ENCODE results near the gene HOXB6.

Gene HOXB6

GRCh38 chr17:48571024-48571818 is 33.6 kb downstream of the HOXB6 start:
- H3K9ac ChIP-seq (ENCODE audit: low read length): peak overlapping the region; percentile 2

GRCh38 chr17:48570325-48571023 is 34.3 kb downstream of the HOXB6 start:
- Histone ChIP-seq H3K27me3 (ENCODE audit: control insufficient read depth, insufficient read depth, low read length) (no peaks in the 10 kb centered on the region), H3K36me3 (ENCODE audit: control insufficient read depth, insufficient read depth, low read length) (no peaks in the 10 kb centered on the region), H3K4me1 (ENCODE audit: control insufficient read depth, insufficient read depth, low read length) (peaks cover 80% of the 10 kb centered on the region), H3K9ac (ENCODE audit: low read length) (no peak overlapping the region), H3K27ac (ENCODE audit: low read depth, low read length) (peak overlapping the region; percentile 94), H3K4me3 (ENCODE audit: low read length) (peak overlapping the region; percentile 49)

More at GRCh38 chr17:48571024-48571818, 33.6 kb downstream of the HOXB6 start:
- H3K27ac ChIP-seq (ENCODE audit: low read depth, low read length): peak overlapping the region; percentile 94
- H3K36me3 ChIP-seq (ENCODE audit: control insufficient read depth, insufficient read depth, low read length): no peaks in the 10 kb centered on the region
- peaks cover 73% of the 10 kb centered on the region for H3K4me1 ChIP-seq (ENCODE audit: control insufficient read depth, insufficient read depth, low read length)
- peak overlapping the region; percentile 49 for H3K4me3 ChIP-seq (ENCODE audit: low read length)
- no peaks in the 10 kb centered on the region for H3K27me3 ChIP-seq (ENCODE audit: control insufficient read depth, insufficient read depth, low read length)

- Histone ChIP-seq H3K9ac (ENCODE audit: low read length) (no peak overlapping the region), H3K27me3 (ENCODE audit: control insufficient read depth, insufficient read depth, low read length) (no peaks in the 10 kb centered on the region), H3K4me3 (ENCODE audit: low read length) (peak overlapping the region; percentile 49), H3K27ac (ENCODE audit: low read depth, low read length) (peak overlapping the region; percentile 94), H3K4me1 (ENCODE audit: control insufficient read depth, insufficient read depth, low read length) (peaks cover 80% of the 10 kb centered on the region), H3K36me3 (ENCODE audit: control insufficient read depth, insufficient read depth, low read length) (no peaks in the 10 kb centered on the region)
Measured at GRCh38 chr17:48569674-48570324, 35.0 kb downstream of the HOXB6 start.

DNA sequence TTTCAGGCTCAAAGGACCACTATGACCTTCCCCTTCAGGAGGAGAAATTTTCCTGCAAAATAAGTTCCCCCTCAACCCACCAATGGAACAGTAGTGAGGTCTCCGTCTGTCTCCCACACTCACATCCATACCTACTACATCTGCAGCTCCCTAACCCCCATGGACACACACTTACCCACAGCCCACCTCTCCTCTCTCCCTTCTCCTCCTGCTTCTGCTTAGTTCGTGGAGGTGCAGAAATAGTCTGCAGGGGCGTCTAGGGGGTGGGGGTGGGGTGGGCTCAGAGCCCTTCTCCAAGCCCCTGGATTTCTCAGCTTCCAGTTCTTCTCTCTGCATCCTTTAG is 35.6 kb downstream of the HOXB6 start:
- peaks cover 76% of the 10 kb centered on the region for H3K4me1 ChIP-seq (ENCODE audit: control insufficient read depth, insufficient read depth, low read length)
- H3K9ac ChIP-seq (ENCODE audit: low read length): no peak overlapping the region
- peak overlapping the region; percentile 94 for H3K27ac ChIP-seq (ENCODE audit: low read depth, low read length)
- H3K36me3 ChIP-seq (ENCODE audit: control insufficient read depth, insufficient read depth, low read length): no peaks in the 10 kb centered on the region
- peak overlapping the region; percentile 50 for H3K4me3 ChIP-seq (ENCODE audit: low read length)
- no peaks in the 10 kb centered on the region for H3K27me3 ChIP-seq (ENCODE audit: control insufficient read depth, insufficient read depth, low read length)

DNA sequence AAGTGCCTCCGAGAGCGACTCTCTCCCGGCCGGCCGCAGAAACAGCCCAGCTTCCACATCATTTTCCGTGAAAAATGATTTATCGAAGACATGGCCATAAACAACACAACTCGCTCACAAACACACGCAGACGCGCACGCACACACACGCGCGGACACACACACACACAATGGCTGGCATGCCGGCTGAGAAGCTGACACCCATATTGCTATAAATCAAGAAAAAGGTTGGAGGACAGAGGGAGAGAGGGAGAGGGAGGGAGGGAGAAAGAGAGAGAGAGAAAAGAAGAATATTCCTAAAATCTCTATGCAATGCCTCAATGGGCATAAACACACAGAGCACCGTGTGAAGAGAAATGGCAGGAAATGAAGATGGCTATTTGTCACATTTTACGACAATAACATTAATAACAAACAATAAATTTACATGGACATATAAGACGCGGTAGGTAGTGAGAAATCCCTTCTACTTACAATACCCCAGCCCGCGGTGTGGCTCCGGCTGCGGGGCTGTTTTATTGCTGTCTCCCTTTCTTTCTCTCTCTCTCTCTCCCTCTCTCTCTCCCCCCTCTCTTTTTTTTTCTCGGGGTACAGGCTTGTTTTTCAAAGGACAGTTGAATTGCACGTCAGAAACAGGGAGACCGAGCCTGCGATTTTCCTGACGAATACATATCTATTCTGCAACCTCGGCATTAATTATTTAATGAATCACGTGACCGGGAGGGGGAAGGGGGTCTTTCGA is 36.1 kb downstream of the HOXB6 start:
- Histone ChIP-seq H3K27ac (ENCODE audit: low read depth, low read length) (peak overlapping the region; percentile 70), H3K4me3 (ENCODE audit: low read length) (peak overlapping the region; percentile 50), H3K27me3 (ENCODE audit: control insufficient read depth, insufficient read depth, low read length) (no peaks in the 10 kb centered on the region)

DNA sequence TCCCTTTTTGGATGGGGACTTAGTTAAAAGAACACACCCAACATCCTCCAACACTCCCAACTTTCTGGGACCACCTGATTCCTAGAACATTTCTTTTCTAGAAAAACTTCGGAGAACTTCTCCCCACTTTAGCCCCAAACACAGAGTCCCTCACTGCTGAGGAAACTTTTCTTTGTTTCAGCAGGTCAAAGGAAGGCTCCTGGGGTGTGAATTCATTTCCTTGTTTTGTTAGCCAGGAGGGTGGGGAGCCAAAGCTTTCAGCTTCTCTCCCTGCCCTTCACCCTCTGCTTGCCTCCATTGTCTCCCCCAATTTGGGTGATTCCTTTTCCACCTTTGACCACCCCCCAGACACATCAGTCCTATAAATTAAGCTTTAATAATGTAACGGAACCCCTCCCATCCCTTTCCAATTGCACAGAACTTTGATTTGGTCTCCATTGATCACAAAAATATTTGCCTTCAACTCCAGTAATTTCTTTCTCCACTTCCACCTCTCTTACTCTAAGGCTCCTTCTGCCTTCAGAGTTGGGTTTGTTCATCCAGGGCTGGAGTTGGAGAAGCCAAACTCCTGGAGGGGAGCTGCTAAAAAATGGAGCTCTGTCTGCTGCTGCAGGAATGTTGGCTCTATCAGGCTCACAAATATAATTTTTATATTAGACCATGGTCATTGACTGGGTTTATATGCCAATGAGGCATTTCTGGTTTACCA is 37.0 kb downstream of the HOXB6 start:
- H3K9ac ChIP-seq (ENCODE audit: low read length): no peak overlapping the region
- H3K27me3 ChIP-seq (ENCODE audit: control insufficient read depth, insufficient read depth, low read length): no peaks in the 10 kb centered on the region
- H3K36me3 ChIP-seq (ENCODE audit: control insufficient read depth, insufficient read depth, low read length): no peaks in the 10 kb centered on the region
- peak overlapping the region; percentile 70 for H3K27ac ChIP-seq (ENCODE audit: low read depth, low read length)
- peaks cover 73% of the 10 kb centered on the region for H3K4me1 ChIP-seq (ENCODE audit: control insufficient read depth, insufficient read depth, low read length)
- peak overlapping the region; percentile 50 for H3K4me3 ChIP-seq (ENCODE audit: low read length)

More for the DNA sequence above, 36.1 kb downstream of the HOXB6 start:
- peaks cover 72% of the 10 kb centered on the region for H3K4me1 ChIP-seq (ENCODE audit: control insufficient read depth, insufficient read depth, low read length)
- no peak overlapping the region for H3K9ac ChIP-seq (ENCODE audit: low read length)
- H3K36me3 ChIP-seq (ENCODE audit: control insufficient read depth, insufficient read depth, low read length): no peaks in the 10 kb centered on the region

DNA sequence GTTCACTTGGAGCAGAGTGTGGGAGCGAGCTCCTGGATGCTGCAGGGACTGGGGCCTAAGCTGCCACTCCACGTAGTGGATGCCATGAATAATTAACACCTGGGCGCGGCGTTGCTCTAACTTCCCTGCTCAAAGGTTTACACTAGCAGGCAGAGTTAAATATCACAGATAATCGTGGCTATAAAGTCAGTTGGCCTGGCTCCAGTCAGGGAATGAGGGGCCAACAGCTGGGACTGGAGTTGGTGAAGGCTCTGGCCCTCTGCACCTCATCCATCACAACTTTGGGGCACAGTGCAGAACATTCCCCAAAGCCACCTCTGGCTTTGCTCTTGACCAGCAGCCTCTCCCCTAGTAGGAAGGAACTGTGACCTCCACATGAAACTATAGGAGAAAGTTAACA is 37.6 kb downstream of the HOXB6 start:
- H3K4me3 ChIP-seq (ENCODE audit: low read length): peak overlapping the region; percentile 25
- H3K27me3 ChIP-seq (ENCODE audit: control insufficient read depth, insufficient read depth, low read length): no peaks in the 10 kb centered on the region
- H3K36me3 ChIP-seq (ENCODE audit: control insufficient read depth, insufficient read depth, low read length): no peaks in the 10 kb centered on the region
- no peak overlapping the region for H3K9ac ChIP-seq (ENCODE audit: low read length)
- peak overlapping the region; percentile 70 for H3K27ac ChIP-seq (ENCODE audit: low read depth, low read length)
- peaks cover 73% of the 10 kb centered on the region for H3K4me1 ChIP-seq (ENCODE audit: control insufficient read depth, insufficient read depth, low read length)

DNA sequence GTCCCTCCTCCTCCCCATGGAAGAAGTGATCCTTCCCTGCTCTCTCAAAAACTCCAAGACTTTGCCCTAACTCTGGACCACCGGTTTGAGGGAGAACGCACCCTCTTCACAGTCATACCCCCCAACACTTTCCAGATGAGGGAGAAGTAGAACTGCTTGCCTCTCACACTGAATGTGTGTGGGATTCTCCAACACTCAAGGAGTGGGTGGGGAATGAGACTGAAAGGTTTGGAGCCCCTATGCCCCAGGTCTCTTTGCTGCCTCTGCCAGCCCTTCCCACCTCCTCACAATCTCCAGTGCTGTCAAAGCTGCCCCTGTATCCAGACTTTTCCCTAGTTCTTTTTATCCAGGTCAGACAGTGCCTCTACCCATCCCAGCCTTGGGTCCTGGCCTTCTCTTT is 38.1 kb downstream of the HOXB6 start:
- Histone ChIP-seq H3K27ac (ENCODE audit: low read depth, low read length) (peak overlapping the region; percentile 70), H3K4me1 (ENCODE audit: control insufficient read depth, insufficient read depth, low read length) (peaks cover 71% of the 10 kb centered on the region), H3K27me3 (ENCODE audit: control insufficient read depth, insufficient read depth, low read length) (no peaks in the 10 kb centered on the region)

GRCh38 chr17:48565925-48566710 is 38.7 kb downstream of the HOXB6 start:
- no peaks in the 10 kb centered on the region for H3K36me3 ChIP-seq (ENCODE audit: control insufficient read depth, insufficient read depth, low read length)
- H3K27me3 ChIP-seq (ENCODE audit: control insufficient read depth, insufficient read depth, low read length): no peaks in the 10 kb centered on the region
- no peak overlapping the region for H3K9ac ChIP-seq (ENCODE audit: low read length)
- H3K4me3 ChIP-seq (ENCODE audit: low read length): no peak overlapping the region
- H3K27ac ChIP-seq (ENCODE audit: low read depth, low read length): peak overlapping the region; percentile 44
- H3K4me1 ChIP-seq (ENCODE audit: control insufficient read depth, insufficient read depth, low read length): peaks cover 73% of the 10 kb centered on the region

More for the DNA sequence above, 38.1 kb downstream of the HOXB6 start:
- Histone ChIP-seq H3K4me3 (ENCODE audit: low read length) (no peak overlapping the region), H3K9ac (ENCODE audit: low read length) (no peak overlapping the region), H3K36me3 (ENCODE audit: control insufficient read depth, insufficient read depth, low read length) (no peaks in the 10 kb centered on the region)

GRCh38 chr17:48565022-48565554 is 39.7 kb downstream of the HOXB6 start:
- Histone ChIP-seq H3K4me1 (ENCODE audit: control insufficient read depth, insufficient read depth, low read length) (peaks cover 72% of the 10 kb centered on the region), H3K36me3 (ENCODE audit: control insufficient read depth, insufficient read depth, low read length) (no peaks in the 10 kb centered on the region), H3K27me3 (ENCODE audit: control insufficient read depth, insufficient read depth, low read length) (no peaks in the 10 kb centered on the region), H3K9ac (ENCODE audit: low read length) (no peak overlapping the region), H3K27ac (ENCODE audit: low read depth, low read length) (peak overlapping the region; percentile 86), H3K4me3 (ENCODE audit: low read length) (peak overlapping the region; percentile 54)

All from rectal smooth muscle tissue (tissue), 1 donor.